ENCODE data around the gene FBXL17.

Gene FBXL17

DNA sequence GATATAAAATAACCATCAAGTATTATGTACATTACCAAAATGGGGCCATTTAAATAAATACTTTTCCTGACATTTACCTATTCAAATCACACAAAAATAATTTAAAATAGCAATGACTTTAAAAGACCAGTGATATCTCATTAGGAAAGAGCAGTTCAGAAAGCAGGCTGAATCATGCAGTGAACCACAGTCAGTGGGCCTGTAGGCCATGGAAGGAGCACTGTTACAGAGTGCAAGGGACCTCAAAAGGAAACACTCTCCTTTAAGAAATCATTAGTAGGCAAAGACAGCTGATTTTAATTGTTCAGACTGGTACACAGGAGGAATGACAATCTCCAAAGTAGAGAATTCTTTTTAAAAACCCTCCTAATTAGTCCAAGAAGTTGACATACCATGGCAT, 427.6 kb downstream of the FBXL17 start:
- no peak for DNase-seq (ENCODE audit: low read depth in 2 of 2)

DNA sequence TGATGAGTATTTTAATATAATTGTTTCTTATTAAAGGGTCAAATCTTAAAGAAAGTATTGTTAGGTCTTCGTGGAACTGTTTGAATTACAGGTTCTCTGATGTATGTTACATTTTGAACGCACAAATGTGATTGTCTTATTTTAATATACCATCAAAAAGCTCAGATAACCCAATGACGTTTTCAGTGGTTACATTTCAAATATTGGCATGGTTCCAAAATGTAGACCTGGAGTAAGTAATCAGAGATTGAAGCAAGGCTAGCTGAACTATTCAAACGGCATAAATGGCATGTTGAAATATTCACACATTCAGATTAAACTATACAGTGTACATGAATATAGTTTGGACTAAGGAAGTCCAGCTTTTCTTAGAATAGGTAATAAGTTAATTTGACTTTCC, 429.4 kb downstream of the FBXL17 start:
- DNase-seq (ENCODE audit: low read depth in 2 of 2): no peak

DNA sequence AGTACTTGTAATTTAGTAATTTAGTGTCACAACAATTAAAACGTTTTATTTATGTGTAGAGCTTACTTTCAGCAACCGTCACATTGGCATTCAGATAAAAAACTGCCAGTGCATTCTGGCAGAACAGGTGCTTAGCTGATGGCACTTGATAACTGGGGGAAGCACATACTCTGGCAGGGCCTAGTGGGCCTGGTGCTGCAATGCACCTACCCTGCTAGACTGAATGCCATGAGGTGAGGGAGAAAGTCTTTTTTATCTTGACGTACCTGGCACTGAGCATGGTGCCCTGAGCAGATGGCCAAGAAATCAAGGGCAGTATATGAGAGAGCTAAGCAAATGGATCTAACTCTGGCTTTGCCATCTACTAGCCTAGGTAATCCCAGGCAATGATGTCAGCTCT, 430.6 kb downstream of the FBXL17 start:
- no peak for DNase-seq (ENCODE audit: low read depth in 2 of 2)

DNA sequence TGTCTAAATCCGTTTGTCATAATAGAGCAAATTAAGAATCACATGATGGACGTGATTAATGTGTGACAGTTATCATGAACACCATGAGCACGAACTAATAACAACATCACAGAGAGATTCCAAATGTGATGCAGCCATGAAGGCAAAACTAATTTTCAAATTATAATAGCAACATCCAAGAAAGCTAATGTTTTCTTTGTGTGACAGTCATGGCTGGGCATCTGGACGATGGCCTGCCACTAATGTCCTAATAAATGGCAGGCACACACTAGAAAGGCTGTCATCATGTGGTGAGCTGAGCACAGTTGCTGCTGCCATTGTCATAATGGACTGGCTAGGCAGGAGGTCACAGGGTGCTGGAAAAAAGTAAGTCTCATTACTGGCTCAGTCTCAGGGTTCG, 431.1 kb downstream of the FBXL17 start:
- no peak for DNase-seq (ENCODE audit: low read depth in 2 of 2)

DNA sequence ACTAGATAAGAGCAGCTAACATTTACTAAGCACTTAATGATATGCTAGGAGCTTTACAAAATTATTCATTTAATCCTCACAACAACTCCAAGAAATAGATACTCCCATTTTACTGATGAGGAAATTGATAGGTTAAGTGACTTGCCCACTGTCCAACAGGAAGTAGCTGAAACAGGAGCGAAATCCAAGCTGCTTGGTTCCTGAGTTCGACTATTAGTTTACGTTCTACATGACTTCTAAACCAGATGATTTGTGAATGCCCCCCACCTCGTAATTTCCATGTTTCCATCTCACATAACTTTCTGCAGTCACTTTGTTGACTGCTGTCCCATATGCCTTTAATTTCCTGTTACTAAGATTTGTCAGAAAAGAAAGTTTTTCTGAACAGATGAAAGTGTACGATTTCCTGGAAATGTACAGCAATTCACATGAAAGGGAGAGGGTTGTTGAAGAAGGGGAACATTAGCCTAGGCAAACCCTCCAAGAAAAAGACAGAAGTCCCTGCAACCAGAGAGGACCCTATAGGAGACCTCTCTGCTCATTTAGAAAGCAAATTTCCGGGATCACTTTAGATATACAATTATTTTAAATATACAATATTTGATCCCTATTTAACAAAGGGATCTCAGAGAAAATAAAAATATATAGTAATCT, 432.1 kb downstream of the FBXL17 start:
- DNase-seq (ENCODE audit: low read depth in 2 of 2): no peak

DNA sequence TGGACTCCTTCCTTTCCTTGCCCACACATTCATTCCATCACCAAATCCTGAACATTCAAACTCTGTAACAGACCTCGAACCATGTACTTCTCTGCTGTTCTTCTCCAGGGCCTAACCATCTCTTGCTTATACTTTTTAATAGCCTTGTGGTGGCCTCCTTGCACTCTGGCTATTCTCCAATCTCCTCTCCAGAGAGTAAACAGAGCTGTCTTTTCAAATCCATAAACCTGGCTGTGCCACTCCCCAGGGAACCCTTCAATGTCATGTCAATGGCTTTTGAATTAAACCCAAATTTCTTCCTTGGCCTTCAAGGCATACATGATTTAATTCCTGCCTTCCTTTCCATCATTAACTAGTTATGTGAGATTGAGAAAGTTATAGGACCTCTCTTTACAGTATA, 433.5 kb downstream of the FBXL17 start:
- DNase-seq (ENCODE audit: low read depth in 2 of 2): no peak

DNA sequence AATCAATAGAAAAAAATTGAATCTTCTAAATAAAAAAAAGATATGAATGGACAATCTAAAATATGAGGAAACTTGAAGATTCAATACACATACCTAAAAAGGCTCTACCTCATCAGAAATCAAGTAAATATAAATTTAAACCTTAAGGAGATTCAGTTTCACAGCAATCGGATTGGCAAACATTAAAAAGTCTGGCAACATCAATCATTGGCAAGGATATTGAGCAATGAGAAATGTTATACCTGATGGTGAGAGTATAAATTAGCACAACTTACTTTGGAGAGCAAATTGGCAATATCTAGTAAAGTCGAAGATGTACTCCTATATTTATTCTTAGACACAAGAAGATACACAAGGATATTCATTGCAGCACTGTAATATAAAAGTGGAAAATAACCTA, 436.8 kb downstream of the FBXL17 start:
- DNase-seq (ENCODE audit: low read depth in 2 of 2): no peak

DNA sequence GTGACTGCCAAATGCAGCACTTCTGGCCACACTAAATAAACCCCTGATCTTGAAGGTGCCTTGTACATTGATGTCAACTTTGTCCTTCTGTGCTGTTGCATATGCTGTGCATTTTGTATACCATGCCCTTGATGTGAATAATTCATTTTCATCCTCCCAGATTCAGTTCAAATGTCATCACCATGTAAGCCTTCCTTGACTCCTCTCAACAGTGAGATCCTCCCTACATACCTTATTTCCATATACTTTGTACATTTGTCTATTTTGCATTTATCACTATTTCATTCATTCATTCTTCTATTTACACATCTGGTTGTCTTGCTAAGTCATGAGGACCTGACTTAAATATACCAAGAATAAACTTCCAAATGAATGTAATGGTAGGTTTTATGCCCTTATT, 438.0 kb downstream of the FBXL17 start:
- DNase-seq (ENCODE audit: low read depth in 2 of 2): no peak

DNA sequence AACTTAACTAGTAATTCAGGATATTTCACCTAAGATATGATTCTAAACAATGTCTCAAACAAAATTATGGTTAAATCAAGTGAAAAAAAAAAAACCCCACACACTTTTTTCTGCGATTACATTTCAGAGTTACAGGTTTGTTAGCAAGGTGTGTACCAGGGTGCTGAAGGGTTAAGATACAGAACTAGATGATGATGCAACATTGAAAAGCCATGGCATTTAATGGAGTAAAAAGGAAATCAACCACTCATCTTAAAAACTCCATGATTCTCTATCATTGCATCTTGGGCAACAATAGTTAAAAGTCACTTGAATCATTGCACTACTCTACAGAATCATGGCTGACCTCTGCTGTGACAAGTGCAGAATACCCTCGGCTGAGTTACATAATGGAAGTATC, 440.9 kb downstream of the FBXL17 start:
- no peak for DNase-seq (ENCODE audit: low read depth in 2 of 2)

DNA sequence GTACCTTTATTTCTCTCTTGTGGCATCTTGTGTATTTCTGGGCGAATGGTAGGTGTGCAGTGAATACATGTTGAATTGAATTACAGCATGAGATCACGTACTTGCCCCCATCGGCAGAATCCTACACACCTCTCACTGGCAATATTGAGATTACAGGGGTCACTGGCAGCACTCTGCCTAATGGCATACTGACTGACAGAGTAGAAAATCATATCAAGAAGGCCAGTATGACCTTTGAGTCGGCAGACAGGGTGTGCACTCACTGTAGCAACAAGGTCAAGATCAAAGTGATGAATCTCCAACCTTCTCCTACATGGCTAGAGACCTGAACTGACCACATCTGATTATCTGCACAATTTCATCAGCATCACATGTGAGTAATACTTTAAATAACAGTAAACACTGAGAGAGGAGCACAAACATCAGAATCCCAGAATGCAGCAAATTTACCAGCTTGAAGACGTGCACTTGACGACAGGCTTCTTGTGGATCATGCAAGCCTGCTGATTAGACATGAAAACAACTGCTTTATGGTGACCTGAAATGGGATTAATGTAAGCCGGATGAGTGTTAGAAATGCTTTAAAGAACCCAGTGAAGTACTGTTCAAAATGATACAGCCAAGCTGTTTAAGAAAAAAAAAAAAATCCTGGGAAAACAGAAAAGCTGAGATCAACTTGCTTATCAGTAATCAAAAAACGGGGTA, 444.1 kb downstream of the FBXL17 start:
- no peak for DNase-seq (ENCODE audit: low read depth in 2 of 2)

DNA sequence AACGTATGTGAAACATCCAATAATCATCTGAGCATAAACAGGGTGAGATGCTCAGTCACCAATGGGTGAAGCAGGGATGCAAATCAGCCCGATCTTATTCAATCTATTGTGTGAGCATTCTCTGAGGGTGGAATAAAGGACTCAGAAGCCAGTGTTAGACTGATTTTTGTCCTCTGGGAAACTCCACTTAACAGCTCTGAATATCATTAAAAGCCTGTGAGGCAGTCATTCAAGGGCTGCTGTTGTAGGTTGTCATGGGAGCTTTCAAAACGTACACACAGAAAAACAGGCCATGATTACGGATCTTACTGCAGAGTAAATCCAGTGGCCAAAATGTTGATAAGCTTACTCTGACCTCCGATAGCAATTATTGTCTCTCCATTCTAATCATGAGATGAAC, 444.7 kb downstream of the FBXL17 start:
- DNase-seq (ENCODE audit: low read depth in 2 of 2): no peak

DNA sequence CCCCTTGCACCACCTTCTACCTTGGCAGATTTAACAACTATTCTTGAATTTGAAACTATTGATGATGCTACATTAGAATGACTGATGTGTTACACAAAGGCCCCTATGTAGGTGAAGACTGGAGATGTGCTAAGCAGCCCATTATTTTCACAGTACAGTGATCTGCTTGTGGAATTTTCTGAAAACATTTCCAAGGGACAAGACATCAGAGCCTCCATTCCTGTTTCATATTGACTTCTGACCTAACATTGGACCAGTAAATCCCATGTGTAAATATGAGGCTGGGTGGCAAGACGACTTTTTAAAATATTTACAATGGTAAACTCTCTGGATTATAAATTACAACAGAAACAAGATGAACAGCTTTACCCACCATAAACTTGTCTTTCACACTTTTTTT, 445.4 kb downstream of the FBXL17 start:
- no peak for DNase-seq (ENCODE audit: low read depth in 2 of 2)

DNA sequence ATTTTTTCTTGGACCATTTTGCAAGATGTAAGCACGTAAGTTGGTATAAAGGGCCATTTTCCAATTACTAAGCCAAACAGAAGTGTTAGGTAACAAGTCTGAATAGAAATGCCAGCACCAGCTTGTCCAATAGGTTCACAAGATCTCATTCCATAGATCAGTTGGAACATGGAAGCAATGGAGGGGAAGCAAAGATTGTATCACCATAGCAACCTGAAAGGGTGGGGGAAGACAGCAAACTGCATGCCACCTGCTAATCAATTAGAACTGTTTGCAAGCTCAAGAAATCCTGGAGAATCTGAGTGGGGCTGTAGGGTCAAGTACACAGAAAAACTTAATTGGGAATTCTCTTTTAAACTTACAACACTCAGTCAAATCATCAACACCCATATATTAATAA, 446.3 kb downstream of the FBXL17 start:
- no peak for DNase-seq (ENCODE audit: low read depth in 2 of 2)

DNA sequence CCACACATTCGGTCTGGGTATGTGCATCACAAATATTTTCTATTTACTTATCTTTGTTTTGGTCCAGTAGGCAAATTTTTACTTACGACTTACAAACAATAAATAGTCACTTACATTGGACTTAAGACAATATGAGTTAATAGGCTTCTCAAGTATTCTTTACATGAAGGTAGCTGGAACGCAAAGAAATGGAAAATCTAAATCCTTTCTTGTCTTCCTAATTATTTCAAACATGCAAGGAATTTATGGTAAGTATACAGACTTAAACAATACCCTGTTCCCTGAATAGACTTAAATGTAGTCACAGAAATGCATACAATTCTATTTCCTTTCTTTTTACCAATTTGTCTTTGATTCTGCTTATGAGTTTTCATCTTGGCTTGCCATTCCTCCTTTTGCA, 448.6 kb downstream of the FBXL17 start:
- no peak for DNase-seq (ENCODE audit: low read depth in 2 of 2)

DNA sequence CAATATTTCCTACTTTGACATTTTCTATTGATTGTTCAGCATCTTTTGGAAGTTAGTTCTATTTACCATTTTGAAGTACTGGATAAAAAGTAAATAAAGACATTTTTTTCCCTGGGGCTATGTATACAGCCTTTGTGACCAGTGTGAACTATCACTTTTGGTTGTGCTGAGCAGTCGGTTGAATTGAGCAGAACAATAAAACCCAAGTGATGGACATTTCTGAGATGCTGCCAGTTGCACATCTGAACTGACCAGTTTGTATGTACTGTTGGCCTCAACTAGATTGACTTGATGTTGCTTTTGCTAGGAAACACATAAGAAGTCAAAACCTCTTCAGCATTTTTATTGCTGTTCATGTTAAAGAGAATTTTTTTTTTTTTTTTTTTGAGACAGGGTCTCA, 451.0 kb downstream of the FBXL17 start:
- DNase-seq (ENCODE audit: low read depth in 2 of 2): no peak

DNA sequence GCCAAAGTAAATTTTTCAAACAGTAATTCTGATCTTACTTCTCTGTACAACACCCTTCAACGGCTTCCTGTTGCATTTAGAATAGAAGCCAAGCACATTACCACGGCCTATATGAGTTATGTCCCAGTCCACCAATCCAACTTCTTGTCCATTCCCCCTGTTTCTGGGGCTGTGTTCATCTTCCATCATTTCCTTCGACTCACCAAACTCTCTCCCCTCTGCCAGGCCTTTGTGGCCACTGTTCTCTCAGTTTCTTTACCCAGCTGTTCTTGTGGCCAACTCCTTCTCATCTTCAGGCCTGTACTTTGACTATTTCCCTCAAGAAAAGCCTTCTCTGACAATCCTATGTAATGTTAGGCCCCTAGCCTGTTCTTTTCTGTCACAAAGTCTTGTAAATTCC, 451.8 kb downstream of the FBXL17 start:
- DNase-seq (ENCODE audit: low read depth in 2 of 2): no peak

DNA sequence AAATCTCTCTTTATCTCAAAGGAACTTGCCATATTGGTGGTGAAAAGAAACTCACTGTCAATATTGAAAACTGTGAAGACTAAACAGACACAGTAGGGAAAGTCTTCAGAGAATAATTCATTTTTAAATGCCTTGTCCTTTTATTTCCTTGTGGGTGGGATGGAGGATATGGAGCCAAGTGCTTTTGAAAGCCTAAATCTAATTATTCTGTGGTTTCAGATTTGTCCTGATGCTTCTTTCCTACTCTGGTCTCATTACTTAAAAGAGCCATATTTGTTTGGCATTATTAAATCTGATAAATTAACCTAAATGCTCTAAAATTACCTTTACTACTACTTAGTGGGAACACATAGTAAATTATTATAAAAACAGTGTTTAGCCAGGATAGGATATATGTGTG, 452.8 kb downstream of the FBXL17 start:
- no peak for DNase-seq (ENCODE audit: low read depth in 2 of 2)

DNA sequence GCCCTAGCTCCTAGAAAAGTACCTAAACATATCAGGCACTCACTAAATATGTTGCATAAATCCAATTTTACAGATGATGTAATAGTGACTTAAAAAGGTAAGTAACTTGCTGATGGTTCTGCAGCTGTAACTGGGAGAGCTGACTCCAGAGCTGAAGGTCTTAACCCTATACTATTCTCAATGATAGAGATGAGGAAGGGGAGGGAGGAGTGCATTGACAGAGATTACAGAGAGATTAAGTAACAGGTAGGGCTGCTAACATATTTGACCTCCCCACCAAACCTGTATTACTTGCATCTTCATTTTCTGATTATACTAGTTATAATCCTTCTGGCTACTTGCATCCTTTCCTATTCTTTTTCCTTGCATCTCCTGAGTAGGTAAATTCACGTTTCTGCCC, 455.8 kb downstream of the FBXL17 start:
- DNase-seq (ENCODE audit: low read depth in 2 of 2): no peak

DNA sequence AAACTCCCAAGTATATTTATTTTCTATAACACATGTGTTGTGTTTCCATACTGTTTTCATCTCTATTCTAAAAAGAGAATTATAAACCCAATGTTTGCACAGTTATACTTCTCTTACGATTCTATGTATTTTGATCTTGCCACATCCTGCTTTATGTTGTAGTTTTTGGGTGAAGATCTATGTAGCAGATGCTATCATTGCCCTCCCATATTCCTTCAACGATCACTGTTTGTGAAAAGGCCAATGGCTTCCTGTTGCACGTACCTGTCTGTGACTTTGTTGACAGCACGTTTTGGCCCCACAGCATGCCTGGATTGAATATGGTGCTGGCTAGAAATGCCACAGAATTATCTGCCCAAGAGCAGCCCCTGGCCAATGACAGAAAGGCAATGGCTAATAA, 456.7 kb downstream of the FBXL17 start:
- DNase-seq (ENCODE audit: low read depth in 2 of 2): no peak

DNA sequence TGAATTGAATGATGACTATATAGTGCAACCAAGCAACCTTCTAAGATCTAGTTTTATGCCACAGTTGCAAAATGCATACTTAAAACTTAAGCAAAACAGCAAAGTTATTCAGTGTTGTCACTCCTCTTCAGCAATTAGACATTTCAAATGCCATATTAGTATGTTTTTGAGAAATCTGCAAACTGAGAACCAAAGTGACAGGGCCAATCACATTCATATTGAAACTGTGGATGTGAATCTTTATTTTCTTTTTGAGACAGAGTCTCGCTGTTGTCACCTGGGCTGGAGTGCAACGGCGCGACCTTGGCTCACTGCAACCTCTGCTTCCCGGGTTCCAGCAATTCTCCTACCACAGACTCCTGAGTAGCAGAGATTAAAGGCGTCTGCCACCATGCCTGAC, 461.9 kb downstream of the FBXL17 start:
- DNase-seq (ENCODE audit: low read depth in 2 of 2): no peak

DNA sequence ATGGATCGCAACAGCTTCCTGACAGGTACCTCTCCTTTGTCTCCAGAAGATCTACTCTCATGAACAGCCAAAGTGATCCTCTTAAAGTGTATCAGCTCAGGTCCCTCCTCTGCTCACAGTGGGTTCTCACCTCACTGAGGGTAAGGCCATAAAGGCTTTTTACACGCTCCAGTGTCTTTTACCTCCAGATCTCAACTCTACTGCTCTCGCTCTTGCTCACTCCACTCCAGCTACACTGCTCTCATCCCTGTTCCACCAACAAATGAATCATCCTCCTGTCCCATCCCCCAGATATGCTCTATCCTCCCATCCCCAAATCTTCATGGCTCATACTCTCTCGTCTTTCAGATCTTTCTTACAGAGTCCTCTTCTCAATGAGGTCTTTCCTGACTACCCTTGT, 462.5 kb downstream of the FBXL17 start:
- no peak for DNase-seq (ENCODE audit: low read depth in 2 of 2)

DNA sequence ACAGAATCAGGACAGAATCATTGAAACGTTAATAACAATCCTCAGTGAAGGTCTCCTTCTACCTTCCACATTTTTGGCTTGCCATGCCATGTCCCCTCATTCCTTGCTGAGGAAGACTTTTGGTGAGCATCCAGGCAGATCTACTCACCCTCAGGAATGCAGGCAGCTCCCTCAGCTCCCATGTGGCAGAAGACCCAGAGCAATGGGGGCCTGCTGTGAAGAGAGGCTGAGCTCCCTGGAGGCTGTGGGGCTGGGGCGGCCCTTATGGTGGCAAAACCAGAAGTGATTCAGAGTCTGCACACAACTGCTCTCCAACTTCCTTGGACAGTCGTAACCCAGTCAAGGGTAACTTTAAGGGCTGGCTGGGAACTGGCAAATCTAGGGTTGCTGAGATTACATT, 463.9 kb downstream of the FBXL17 start:
- DNase-seq (ENCODE audit: low read depth in 2 of 2): no peak

DNA sequence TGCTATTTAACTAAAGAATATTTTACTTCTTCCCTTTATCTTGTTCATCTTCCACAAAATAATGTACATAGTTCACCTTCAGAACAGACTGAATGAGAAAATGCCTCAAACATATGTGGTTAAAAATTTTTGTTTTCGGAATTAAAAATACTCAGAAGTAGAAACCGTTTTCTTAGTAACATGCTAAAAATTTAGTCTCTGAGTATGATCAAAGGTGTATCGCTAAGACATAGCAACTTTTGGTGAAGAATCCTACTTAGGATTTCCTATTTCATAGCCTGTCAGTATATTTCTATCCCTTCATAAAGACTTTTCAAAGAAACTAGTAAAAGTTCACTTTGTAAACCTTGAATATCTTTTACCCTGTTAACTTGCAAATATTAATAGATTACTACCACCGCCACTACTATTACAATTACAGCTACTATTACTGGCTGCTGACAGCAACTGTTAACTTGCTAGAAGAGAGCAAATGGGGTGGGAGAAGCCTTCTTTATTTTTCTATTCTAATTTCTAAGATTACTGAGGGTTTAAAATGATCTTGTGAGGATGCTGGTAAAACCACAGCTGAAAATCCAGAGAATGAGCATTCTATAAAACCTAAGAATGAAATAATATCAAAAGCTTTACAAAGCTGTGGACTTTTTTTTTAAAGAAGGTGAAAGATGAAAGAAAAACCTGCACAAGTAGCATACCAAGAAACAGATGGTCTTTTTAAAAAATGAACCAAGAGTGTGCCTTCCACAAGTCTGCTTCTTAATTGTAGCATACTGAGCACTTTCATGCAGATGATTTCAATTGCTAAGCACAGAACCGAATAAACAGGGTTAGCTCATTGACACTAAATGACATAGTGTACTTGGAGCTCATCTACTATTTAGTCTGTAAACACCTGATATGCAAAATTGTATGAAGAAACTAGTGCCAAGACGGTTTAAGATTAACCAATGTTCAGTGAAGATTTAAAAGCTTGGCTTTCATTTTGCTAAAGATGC, 464.9 kb downstream of the FBXL17 start:
- DNase-seq (ENCODE audit: low read depth in 2 of 2): no peak

All from stimulated activated CD8-positive, alpha-beta memory T cell treated with anti-CD3 and anti-CD28 coated beads, Interleukin-15, amount 100 ng/mL, for 48 hours (primary cell).